Suprapubic skin (tissue), 3 donors: ENCODE measurements around the gene SAA1.

ENCODE experiments used
- CTCF ChIP-seq, 2 donors: fragments of 200-600 bp in 1 of 2; fragments of 450-650 bp in 1 of 2; sonication (generic) in 1 of 2; IDR thresholded peaks; one replicate each; pipeline ENCODE4 v1.5.1; 2016 to 2019; ENCODE audit warnings: antibody characterized with exemption in 2 of 2, mild to moderate bottlenecking in 1 of 2, moderate library complexity in 1 of 2
- POLR2A ChIP-seq, 2 donors: fragments of 450-650 bp; IDR thresholded peaks; one replicate each; pipeline ENCODE4 v1.6.1; 2017; ENCODE audit warnings: antibody characterized with exemption in 2 of 2, mild to moderate bottlenecking in 2 of 2, moderate library complexity in 2 of 2

- TF ChIP-seq CTCF (IDR thresholded peaks at IDR 0.05) (no peak), POLR2A (IDR thresholded peaks at IDR 0.05) (no peak)
These were observed 2.0 kb upstream of the SAA1 start for GRCh38 chr11:18264035-18264434.
